ENCODE results near the gene ALPG.
"Not testable (repeated sequence)": the region's sequence is repeated elsewhere in the genome, so short reads cannot be mapped to it uniquely, and the experiment has no call there.

Gene ALPG

GRCh38 chr2:232398293-232399034 lies 8.2 kb upstream of the ALPG start:
- DNase-seq, result no peak

GRCh38 chr2:232400256-232401015 lies 6.2 kb upstream of the ALPG start:
- DNase-seq, result no peak

GRCh38 chr2:232402518-232402917 lies 4.1 kb upstream of the ALPG start:
- no peak for DNase-seq

- DNase-seq, result no peak
Measured at GRCh38 chr2:232405943-232406510, 617 bp upstream of the ALPG start.

GRCh38 chr2:232407428-232408150 lies 945 bp downstream of the ALPG start:
- not testable (repeated sequence) for DNase-seq

- not testable (repeated sequence) for DNase-seq
Measured at GRCh38 chr2:232408269-232408668, 1.6 kb downstream of the ALPG start.

- DNase-seq, result not testable (repeated sequence)
Measured at GRCh38 chr2:232409617-232410016, 3.0 kb downstream of the ALPG start.

- no peak for DNase-seq
Measured at GRCh38 chr2:232410238-232410900, 3.7 kb downstream of the ALPG start.

- DNase-seq, result no peak
Measured at GRCh38 chr2:232411901-232412629, 5.4 kb downstream of the ALPG start.

- DNase-seq, result no peak
Measured at GRCh38 chr2:232412986-232413385, 6.3 kb downstream of the ALPG start.

GRCh38 chr2:232415138-232415690 lies 8.6 kb downstream of the ALPG start:
- no peak for DNase-seq

GRCh38 chr2:232415736-232416520 lies 9.3 kb downstream of the ALPG start:
- no peak for DNase-seq

GRCh38 chr2:232416521-232417470 lies 10.2 kb downstream of the ALPG start:
- DNase-seq, result no peak

- DNase-seq, result no peak
Measured at GRCh38 chr2:232417489-232417888, 10.8 kb downstream of the ALPG start.

- no peak for DNase-seq
Measured at GRCh38 chr2:232418056-232418455, 11.4 kb downstream of the ALPG start.

- DNase-seq, result no peak
Measured at GRCh38 chr2:232418466-232419244, 12.0 kb downstream of the ALPG start.

GRCh38 chr2:232419245-232420072 lies 12.8 kb downstream of the ALPG start:
- no peak for DNase-seq

GRCh38 chr2:232420073-232420454 lies 13.4 kb downstream of the ALPG start:
- DNase-seq, result no peak

Data from activated CD4-positive, alpha-beta T cell treated with anti-CD3 and anti-CD28 coated beads for 1 hour (primary cell).